OCI-LY1 (cell line): ENCODE results near the gene ZHX3.

ENCODE experiments used
- EZH2 ChIP-seq: fragments of 200-600 bp; sonication (generic), shearing (Covaris generic); IDR thresholded peaks from 2 replicates; pipeline ENCODE4 v1.8.0; 2017; ENCODE audit warnings: borderline replicate concordance, mixed run types, mild to moderate bottlenecking, antibody characterized with exemption, low read length, moderate library complexity, mixed read lengths
- TF ChIP-seq, protein P1 (sequence below): fragments of 200-600 bp; sonication (generic), shearing (Covaris generic); IDR thresholded peaks from 2 replicates; pipeline ENCODE4 v1.5.1; 2017; ENCODE audit warnings: mild to moderate bottlenecking, antibody characterized with exemption, low read length, moderate library complexity, mixed read lengths

DNA sequence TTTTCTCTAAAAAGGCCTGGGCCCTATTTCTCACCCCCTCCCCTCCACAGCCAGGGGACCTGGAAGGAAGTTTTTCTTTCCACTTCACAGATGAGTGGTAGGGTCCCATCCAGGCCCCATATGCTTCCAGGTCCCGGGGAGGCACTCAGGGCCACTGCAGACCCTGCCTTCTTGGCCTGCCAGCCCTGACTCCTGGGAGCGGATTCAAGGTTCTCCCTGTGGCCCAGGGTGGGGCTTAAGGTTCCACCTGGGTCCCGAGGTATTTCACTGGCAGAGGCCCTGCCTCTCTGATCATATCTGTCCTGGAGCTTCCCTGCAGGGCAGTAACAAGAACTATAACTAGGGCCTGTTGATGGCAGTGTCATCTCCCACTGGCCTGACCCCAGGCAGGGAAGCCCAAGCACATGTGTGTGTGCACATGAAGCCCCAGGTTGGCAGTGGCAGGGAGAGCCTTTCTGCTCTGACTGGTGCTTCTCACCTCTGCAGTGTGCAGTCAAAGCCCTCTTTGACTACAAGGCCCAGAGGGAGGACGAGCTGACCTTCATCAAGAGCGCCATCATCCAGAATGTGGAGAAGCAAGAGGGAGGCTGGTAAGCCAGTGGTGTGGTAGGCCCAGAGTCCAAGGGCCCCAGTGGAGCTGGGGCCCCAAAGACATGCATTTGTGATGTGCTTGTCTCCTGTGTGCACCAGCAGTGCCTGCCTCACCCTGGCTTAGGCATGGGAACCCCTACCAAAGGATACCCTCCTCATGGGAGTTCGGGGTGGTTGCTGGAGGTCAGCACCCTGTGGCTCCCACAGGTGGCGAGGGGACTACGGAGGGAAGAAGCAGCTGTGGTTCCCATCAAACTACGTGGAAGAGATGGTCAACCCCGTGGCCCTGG is 149.0 kb downstream of the ZHX3 start:
- TF ChIP-seq, protein P1, sequence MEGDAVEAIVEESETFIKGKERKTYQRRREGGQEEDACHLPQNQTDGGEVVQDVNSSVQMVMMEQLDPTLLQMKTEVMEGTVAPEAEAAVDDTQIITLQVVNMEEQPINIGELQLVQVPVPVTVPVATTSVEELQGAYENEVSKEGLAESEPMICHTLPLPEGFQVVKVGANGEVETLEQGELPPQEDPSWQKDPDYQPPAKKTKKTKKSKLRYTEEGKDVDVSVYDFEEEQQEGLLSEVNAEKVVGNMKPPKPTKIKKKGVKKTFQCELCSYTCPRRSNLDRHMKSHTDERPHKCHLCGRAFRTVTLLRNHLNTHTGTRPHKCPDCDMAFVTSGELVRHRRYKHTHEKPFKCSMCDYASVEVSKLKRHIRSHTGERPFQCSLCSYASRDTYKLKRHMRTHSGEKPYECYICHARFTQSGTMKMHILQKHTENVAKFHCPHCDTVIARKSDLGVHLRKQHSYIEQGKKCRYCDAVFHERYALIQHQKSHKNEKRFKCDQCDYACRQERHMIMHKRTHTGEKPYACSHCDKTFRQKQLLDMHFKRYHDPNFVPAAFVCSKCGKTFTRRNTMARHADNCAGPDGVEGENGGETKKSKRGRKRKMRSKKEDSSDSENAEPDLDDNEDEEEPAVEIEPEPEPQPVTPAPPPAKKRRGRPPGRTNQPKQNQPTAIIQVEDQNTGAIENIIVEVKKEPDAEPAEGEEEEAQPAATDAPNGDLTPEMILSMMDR = no peak
- TF ChIP-seq EZH2 = no peak
